Measurements from ENCODE around the gene DYSF. TPM values are rescaled to one million over a fixed set of nuclear protein-coding genes. Genes with fewer than 3 reads are reported as not detected.

Gene DYSF
- total RNA-seq, 1 experiment from 2014 or later: 5.5 TPM

DNA sequence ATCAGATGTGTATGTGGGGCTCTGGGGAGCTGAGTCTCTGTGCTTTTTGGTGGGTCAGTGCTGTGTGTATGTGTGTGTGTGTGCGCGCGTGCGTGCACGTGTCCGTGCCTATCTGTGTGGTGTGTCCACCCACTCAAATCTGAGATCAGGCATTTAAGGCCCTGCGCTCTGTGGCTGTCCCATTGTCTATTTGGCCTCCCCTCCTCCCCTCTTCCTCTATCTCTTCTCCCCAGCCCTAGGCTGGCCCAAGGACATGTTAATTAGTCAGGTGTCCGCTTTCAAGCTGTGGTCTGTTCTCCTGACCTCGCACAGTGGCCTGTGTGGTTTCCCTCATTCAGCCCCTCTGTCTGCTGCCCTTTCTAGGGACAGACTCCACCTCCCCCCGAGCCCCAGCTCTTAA is 136.4 kb downstream of the DYSF start:
- no peak overlapping the region for H3K4me3 Mint-ChIP-seq
- Histone ChIP-seq H3K4me2 (ENCODE audit: insufficient read depth, insufficient read length, low read length) (no peak overlapping the region), H3K79me2 (ENCODE audit: insufficient read depth, low read length) (no peaks in the 10 kb centered on the region), H3K4me1 (ENCODE audit: insufficient read depth, low read length) (no peaks in the 10 kb centered on the region), H3K23ac (ENCODE audit: insufficient read length, low read depth, low read length) (no peak overlapping the region), H2BK15ac (ENCODE audit: low read depth, low read length) (no peak overlapping the region), H3K56ac (ENCODE audit: insufficient read length, low read depth, low read length) (no peak overlapping the region), H2AFZ (ENCODE audit: low read length) (no peak overlapping the region), H3K23me2 (ENCODE audit: insufficient read length, low read depth, low read length, poor library complexity, severe bottlenecking) (no peaks in the 10 kb centered on the region), H3K27me3 (ENCODE audit: insufficient read depth, low read length) (no peaks in the 10 kb centered on the region), H2BK20ac (ENCODE audit: low read depth, low read length, poor library complexity, severe bottlenecking) (no peak overlapping the region), H2BK5ac (ENCODE audit: insufficient read length, low read length) (no peak overlapping the region), H3K14ac (ENCODE audit: insufficient read depth, low read length) (no peak overlapping the region), H3K4ac (ENCODE audit: low read depth, low read length) (no peak overlapping the region), H3K79me1 (ENCODE audit: insufficient read depth, low read depth, low read length, poor library complexity, severe bottlenecking) (no peaks in the 10 kb centered on the region), H3K9ac (ENCODE audit: extremely low read depth, insufficient read length, low read length) (no peak overlapping the region), H2BK12ac (ENCODE audit: insufficient read length, low read depth, low read length) (no peak overlapping the region), H4K5ac (ENCODE audit: insufficient read length, low read depth, low read length) (no peak overlapping the region), H4K20me1 (ENCODE audit: control insufficient read depth, insufficient read depth, insufficient read length) (no peaks in the 10 kb centered on the region), H3T11ph (ENCODE audit: low read length) (no peak overlapping the region), H3K18ac (ENCODE audit: insufficient read length, low read depth, low read length) (no peak overlapping the region), H4K8ac (replicated peaks; ENCODE audit: insufficient read length, low read depth, low read length) (no peak overlapping the region), H2BK120ac (ENCODE audit: low read depth, low read length, poor library complexity, severe bottlenecking) (no peak overlapping the region), H4K91ac (ENCODE audit: insufficient read length, low read depth, low read length) (no peak overlapping the region), H3K9me3 (ENCODE audit: control insufficient read depth, low read depth, low read length) (no peaks in the 10 kb centered on the region), H3K27ac (ENCODE audit: insufficient read length, low read depth, low read length) (no peak overlapping the region), H2AK5ac (ENCODE audit: insufficient read length, low read length) (no peak overlapping the region)
- peak overlapping the region in 1 of 3 experiments; percentile 75; a peak in 1 of 7 replicates for H3K27ac Mint-ChIP-seq
- no CpG with 5 or more reads among the region's 10 CpGs for WGBS (ENCODE audit: extremely low coverage, insufficient read length, low lambda C conversion rate)
- H3K27me3 Mint-ChIP-seq (ENCODE audit: low read depth): no peaks in the 10 kb centered on the region
- no peaks in the 10 kb centered on the region for H3K9me3 Mint-ChIP-seq
- H3K36me3 Mint-ChIP-seq (ENCODE audit: insufficient read depth in 1 of 3, low read depth in 3 of 3): no peaks in the 10 kb centered on the region; a peak in 2 of 7 replicates
- DNase-seq: no peak
- peaks cover 24 to 25% of the 10 kb centered on the region in 2 experiments for H3K4me1 Mint-ChIP-seq
- TF ChIP-seq, protein P1, sequence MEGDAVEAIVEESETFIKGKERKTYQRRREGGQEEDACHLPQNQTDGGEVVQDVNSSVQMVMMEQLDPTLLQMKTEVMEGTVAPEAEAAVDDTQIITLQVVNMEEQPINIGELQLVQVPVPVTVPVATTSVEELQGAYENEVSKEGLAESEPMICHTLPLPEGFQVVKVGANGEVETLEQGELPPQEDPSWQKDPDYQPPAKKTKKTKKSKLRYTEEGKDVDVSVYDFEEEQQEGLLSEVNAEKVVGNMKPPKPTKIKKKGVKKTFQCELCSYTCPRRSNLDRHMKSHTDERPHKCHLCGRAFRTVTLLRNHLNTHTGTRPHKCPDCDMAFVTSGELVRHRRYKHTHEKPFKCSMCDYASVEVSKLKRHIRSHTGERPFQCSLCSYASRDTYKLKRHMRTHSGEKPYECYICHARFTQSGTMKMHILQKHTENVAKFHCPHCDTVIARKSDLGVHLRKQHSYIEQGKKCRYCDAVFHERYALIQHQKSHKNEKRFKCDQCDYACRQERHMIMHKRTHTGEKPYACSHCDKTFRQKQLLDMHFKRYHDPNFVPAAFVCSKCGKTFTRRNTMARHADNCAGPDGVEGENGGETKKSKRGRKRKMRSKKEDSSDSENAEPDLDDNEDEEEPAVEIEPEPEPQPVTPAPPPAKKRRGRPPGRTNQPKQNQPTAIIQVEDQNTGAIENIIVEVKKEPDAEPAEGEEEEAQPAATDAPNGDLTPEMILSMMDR (conservative IDR thresholded peaks at IDR 0.05): no peak

All from H9 (cell line).